SH-SY5Y (cell line): ENCODE data around the gene PSD2.

Experiments used
- GATA2 ChIP-seq: IDR thresholded peaks from 2 replicates; pipeline ENCODE4 v1.6.1; 2011; ENCODE audit warnings: mild to moderate bottlenecking, low read depth, low read length
- GATA3 ChIP-seq: IDR thresholded peaks from 2 replicates; pipeline ENCODE4 v1.6.1; 2011; ENCODE audit warnings: low read depth, mild to moderate bottlenecking, low read length, moderate library complexity

Gene PSD2

DNA sequence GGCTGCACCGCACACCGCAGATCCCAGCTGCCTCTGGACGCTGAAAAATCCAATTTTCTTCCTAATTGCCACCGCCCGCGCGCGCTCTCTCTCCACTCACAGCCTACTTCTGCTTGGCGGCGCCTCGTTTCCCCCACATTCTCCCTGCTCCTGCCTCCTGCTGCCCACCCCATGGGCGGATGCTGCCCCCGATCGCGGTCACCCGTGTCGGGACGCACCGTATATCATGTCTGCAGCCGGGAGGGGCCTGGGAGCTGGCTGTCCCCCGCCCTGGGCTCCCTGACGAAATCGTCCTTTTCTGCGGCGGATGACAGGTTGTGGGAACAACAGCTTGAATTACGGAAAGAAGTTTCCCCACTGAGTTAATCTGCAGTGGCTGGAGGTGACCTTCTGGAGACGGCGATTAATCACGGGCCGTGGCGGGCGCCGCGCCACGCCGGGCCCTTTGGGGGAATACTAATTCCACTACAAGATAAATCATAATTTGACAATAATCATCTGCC is 36.3 kb upstream of the PSD2 start:
- TF ChIP-seq GATA2 (no peak), GATA3 (no peak)

DNA sequence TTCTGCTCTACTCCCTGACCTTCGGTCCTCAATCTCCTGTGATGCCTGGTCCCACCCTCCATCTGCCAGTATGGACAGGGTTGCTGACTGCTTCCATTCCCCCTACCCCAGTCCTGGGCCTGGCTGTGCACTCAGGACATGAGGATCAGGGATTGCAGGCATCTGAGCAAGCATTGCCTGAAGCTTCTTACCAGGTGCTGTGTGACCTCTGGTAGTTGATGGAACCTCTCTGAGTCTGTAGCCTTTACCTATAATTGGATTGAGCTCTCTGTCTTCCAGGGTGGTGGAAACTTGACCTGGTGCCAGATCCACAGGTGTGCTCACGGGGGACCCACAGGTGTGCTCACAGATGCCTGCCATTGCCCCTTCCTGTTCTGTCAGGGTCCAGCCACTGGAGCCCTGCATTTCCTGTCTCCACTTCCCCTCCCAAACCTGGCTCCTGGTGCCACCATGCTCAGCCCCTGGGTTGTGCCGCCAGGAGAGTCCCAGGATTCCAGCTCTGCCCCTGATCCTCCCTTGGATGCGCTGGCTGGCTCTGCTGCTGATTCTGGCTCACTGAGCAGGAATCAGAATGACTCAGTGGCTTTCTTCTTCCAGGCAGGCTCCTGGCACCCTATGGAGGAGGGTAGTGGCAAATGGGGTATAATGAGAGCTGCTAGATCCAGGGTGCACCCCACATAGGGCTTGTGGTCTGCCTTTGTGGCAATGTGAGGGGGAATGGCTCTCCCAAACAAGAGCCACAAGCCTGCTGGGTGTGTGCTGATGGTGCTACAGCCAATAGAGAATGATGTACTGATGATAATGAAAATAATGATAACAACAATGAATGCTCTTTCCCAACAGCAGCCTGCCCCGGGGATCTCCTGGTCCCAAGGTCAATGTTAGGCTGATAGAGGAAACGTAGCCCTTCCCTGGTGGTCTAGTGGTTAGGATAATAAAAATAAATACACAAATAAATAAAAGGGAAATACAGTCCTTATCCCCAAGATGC is 35.2 kb upstream of the PSD2 start:
- TF ChIP-seq GATA3 (no peak), GATA2 (no peak)

DNA sequence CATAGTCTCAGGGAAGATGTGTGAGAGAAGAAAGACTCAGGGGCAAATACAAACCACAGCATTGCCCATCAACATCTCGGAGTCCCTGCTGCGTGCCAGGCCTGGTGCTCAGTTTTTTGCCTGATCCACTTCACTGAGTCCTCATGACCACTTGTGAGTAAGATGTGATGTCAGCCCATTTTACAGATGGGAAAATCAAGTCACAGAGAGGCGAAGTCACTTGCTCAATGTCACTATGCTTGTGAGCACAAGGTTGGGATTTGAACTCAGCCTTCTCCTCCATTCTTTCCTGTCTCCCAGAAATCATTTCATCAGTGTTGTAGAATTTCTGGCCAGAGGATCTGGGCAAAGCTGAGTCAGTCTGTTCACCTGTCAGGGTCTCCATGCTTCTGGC is 34.6 kb upstream of the PSD2 start:
- no peak for TF ChIP-seq GATA3
- TF ChIP-seq GATA2: no peak

DNA sequence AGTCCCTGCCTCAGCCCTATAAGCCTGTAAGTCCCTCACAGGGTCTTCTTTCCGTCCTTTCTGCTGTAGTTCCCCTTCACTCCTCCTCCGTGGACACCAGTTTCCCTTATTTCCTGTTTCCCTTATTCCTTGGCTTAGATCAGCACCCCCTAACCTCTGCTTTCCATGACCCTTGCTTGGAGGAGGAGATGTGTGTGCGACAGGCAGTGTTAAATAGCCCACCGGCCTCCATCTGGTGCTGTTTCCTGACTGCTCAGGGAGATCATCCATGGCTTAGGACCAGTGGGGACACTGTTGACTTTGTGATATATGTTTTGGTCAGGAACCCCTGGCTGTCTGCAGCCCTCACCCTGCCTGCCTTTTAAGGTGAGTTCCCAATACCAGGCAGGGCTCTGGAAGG is 34.1 kb upstream of the PSD2 start:
- TF ChIP-seq GATA2 (no peak), GATA3 (no peak)

DNA sequence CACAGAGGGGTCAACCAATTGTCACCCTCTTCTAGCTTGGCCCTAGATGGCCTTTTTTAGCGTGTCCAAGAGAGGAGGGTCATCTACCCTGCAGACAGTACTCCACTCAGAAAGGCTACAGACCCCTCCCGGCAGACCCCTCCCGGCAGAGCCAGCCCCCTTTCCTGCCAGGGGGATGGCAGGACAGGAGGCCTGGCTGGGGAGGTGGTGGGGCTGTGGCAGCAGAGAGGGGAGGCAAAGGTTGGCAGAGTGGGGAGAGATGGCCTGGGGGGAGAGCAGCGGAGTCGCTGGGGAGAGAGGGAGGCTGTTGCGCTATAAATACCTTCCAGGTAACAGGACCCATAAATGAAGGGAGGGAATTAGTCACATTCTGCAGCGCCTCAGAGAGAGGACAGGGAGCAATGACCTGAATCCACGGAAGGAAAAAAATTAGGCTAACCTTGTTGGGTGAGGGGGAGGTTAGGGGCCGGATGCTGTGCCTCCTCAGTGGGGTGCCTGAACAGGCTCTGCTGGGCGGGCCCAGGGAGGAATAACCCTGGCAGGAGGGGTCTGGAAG is 32.9 kb upstream of the PSD2 start:
- TF ChIP-seq GATA2 (no peak), GATA3 (no peak)

DNA sequence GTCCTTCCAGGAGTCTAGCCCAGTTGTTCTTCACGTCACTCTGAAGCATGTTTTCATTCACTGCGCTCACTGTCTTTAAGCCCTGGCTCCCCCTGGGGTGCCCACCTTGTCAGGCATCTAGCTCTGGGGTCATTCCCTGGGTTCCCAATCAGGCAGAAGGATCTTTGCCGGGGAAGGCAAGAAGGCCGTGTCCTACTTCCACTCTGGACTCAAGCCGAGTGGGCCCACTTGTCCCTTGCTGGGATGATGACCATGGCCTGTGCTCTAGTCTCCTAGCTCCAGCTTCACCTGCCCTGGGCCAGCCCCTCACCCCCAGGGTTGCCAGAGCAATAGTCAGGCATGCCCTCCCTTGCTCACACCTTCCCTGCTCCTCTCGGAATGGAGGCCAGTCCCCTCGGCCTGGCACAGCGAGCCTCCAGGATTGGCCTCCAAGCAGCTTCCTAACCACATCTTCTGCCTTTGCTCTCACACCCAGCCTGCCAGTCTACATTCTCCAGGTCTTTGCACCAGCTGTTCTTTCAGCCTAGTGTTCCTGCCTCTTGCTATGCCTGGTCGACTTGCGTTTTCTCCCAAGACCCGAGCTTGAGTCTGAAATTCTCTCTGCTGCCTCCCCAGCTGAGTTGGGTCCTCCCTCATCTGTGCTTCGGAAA is 32.2 kb upstream of the PSD2 start:
- TF ChIP-seq GATA2 (no peak), GATA3 (no peak)

DNA sequence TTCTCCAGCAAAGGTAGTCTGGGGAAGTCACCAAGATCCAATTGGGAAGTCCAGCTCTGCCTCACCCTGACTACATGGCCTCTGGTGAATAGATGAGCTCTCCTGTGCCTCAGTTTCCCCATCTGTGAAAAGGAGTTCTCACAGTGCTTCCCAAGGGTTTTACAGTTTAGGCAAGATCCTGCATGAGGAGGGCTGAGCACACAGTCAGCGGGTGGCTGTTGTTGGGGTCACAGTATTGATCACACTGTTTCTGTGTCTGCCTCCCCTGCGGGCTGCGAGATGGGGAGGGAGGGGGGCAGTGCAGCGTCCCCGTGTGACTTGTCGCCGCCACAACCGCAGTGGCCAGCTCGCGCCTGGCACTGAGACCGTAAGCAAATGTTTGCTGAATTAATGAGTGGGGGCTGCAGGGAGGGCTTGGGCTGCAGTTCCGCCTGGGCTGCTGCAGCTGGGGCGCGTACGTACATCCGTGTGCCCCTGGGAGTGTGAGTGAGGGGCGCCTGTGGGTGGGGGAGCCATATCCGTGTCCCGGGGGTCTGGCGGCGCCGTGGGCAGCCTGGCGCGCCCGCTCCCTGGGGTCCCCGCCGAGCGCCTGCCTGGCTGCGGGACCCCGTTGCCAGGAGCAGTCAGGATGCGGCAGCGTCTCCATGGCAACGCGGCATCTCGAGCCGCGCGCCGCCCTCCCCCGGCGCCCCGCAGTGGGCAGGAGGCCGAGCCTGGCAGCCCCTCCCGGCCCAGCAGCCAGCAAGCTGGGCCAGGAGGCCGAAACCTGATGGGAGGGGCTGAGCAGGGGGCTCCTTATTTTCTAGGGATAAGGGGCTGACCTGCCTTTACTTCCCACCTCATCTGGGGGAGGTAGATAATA is 31.4 kb upstream of the PSD2 start:
- TF ChIP-seq GATA2 (no peak), GATA3 (no peak)

DNA sequence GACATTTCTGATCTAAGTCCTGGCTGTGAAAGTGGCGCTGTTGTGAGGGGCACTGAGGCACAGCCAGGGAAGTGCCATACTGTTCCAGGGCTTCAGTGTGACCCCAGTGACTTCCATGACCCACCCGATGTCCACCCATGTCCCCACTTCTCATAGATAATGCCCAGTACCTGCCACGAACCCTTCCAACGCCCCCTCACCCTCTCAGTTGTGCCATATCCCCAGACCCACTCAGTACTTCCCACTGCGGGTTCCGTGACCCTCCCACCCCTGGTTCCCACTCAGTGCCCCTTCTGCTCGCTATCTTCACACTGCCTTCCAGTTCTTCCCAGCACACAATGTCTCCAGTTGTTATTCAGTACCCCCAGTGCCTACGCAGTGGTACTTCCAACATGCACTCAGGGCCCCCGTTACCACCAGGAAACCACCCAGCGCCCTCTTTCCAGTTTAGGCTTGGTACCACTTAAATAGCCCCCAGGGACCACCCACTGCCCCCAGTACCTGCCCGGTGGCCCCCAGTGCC is 30.7 kb upstream of the PSD2 start:
- TF ChIP-seq GATA2 (no peak), GATA3 (no peak)

DNA sequence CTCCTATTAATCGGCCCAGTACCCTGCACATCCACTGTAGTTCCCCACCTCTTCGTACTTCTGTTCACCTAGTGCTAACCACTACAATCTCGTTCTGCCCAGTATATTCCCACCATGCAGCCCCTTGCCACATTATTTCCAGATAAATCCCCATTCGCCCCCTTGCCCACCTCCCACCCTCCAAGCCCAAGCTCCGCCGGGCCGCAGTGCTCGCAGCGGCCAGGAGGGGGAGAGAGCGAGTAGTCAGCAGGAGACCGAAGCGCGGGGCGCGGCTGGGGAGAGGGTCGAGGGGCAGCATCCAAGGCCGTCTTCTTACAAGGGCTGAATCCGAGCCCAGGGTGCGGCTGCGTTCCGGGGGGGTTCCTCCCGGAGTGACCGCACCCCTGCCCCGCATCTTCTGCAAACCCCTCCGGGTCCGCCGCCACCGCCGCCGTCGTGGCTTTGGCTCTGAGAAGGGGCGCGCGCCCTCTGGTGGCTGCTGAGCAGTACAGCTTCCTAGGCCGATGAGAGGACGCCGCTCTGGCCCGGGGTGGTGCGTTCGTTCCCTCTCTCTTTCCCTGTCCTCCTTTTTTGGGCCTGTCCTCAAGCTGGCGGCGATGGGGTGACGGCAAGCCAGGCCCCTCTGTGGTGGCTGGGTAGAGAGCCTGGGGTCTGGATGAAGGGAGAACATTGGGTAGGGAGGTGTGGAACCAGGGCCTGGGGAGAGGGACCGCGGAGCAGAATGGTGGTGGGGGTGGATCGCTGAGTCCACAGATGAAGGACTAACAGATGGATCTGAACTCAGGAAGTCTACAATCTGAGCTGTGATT is 30.0 kb upstream of the PSD2 start:
- TF ChIP-seq GATA3 (no peak), GATA2 (no peak)

DNA sequence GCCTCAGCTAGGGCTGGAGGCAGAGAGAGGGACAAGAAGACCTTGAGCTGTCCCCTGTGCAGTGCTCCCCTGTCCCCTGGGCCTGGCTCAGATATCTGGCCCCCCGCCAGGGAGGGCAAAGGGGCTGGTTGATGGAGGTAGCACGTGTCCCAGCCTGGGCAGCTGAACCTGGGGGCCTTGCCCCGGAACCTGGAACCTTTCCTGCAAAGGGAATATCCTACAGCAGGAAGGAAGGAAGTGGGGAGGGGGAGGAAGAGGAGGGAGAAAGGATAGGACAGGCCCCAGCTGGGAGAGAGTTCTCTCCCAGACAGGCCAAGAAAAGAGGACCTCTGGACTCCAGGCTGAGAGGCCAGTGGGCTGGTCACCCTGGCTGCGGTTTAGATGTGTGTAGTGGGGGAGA is 27.6 kb upstream of the PSD2 start:
- TF ChIP-seq GATA3: no peak
- TF ChIP-seq GATA2: no peak

DNA sequence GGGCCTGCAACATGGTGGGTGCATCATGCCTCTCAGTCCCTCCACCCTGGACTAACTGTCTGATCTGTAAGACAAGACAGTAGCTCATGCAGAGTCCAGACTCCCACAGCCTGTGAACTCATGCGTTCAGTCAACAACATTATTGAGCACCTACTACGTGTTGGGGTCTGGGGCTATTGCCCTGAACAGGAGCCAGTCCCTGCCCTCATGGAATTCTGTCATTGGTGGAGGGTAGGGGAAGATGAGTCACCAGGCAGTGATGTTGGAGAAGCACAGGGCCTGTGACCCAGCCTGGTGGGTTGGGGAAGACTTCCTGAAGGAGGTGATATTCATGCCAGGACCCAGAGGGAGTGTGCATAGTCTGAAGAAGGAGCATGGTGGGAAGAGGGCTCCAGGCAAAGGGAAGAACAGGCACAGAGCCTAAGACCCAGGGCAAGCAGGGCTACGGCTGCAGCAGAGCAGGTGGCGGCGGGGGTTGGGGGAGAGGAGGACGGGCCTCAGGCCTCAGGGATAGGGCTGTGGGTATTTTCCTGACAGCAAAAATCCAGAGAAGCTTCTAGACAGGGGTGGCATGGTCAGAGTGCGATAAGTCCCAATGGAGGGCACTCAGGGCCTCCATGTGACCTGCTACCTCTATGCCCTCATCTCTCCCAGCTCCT is 26.7 kb upstream of the PSD2 start:
- TF ChIP-seq GATA3 (no peak), GATA2 (no peak)

DNA sequence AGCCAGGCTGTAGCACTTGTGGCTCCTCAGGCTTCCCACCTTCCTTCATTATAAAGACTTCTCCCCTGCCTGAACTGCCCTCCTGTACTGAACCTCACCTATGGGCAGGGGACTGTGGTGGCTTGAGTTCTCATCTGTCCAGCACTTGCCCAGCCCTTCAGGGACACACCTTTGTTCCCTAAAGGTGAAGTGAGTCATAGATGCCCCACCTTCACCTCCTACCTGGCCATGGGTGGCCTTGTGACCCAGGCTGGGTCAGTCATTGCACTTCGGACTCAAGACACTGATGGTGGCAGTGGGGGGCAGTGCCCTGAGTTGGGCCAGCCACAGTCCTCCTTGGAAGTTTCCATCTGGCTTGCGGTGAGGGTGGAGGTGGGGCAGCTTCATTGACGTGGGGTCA is 26.1 kb upstream of the PSD2 start:
- no peak for TF ChIP-seq GATA3
- no peak for TF ChIP-seq GATA2

DNA sequence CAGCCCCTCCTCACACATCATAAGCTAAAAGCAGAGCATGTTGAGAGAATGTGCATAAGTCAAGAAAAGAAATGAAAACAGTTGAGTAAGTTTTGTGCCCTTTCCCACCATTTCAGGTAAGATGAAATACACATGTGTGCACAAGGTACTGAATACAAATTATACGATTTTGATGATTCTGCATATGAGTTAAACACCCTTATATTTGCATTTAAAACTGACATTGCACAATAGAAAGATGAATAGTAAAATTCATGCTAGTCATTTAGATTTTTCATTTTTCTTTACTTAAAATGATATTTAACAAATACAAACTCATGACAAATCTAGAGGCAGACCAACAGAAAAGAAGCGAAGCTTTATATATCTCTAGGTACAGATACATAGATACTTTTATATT is 24.9 kb upstream of the PSD2 start:
- TF ChIP-seq GATA3 (no peak), GATA2 (no peak)
